Sigmoid colon (tissue), 7 donors: Measurements from ENCODE around the gene CDKN2A. TPM values are rescaled to one million over a fixed set of nuclear protein-coding genes. Genes with fewer than 3 reads are reported as not detected.

ENCODE experiments used
- DNase-seq: peaks from one replicate; pipeline ENCODE4 v3.0.0-alpha.2; 2019
- H3K27ac ChIP-seq, 4 donors: fragments of 200-600 bp; sonication (generic); one replicate each; pipeline ENCODE4 v1.5.1; 2016 to 2019; ENCODE audit warnings: mild to moderate bottlenecking in 1 of 4
- H3K27me3 ChIP-seq, 3 donors: fragments of 200-600 bp; sonication (generic); one replicate each; pipeline ENCODE4 v1.5.1; 2019; ENCODE audit warnings: mild to moderate bottlenecking in 1 of 3
- H3K36me3 ChIP-seq, 4 donors: fragments of 200-600 bp; sonication (generic); one replicate each; pipeline ENCODE4 v1.5.1; 2016 to 2019
- H3K4me1 ChIP-seq, 4 donors: fragments of 200-600 bp; sonication (generic); one replicate each; pipeline ENCODE4 v1.5.1; 2017 to 2019
- H3K4me3 ChIP-seq, 4 donors: fragments of 200-600 bp; sonication (generic); one replicate each; pipeline ENCODE4 v1.5.1; 2017 to 2019; ENCODE audit warnings: mild to moderate bottlenecking in 2 of 4, moderate library complexity in 1 of 4
- H3K9me3 ChIP-seq, 4 donors: fragments of 200-600 bp in 3 of 4; sonication (generic) in 3 of 4; one replicate each; pipeline versions ENCODE4 v1.5.1 to v1.6.1; 2013 to 2019
- EP300 ChIP-seq, 4 donors: sonication (generic); formaldehyde crosslinking; IDR thresholded peaks; one replicate each; pipeline ENCODE4 v1.6.1; 2017; ENCODE audit warnings: antibody characterized with exemption in 4 of 4
- POLR2A ChIP-seq, 2 donors: fragments of 450-650 bp; IDR thresholded peaks; one replicate each; pipeline ENCODE4 v1.6.1; 2016; ENCODE audit warnings: antibody characterized with exemption in 2 of 2, mild to moderate bottlenecking in 2 of 2, moderate library complexity in 2 of 2
- POLR2AphosphoS5 ChIP-seq, 4 donors: sonication (generic); formaldehyde crosslinking; IDR thresholded peaks; one replicate each; pipeline ENCODE4 v1.6.1; 2017; ENCODE audit warnings: antibody characterized with exemption in 4 of 4
- WGBS, 2 donors: extraction: QIAGEN DNeasy Blood & Tissue Kit; methylation state at CpG; one replicate each; pipeline ENCODE4 v1.1.7; 2013; 5-methylcytosine and 5-hydroxymethylcytosine counted together
- intact Hi-C: fragments of 100-400 bp; cut with DNase I; formaldehyde crosslinking; loops from one replicate; pipeline ENCODE4 v1.15.1; 2023
- polyA plus RNA-seq, 3 donors: library from polyadenylated mRNA; stranded (reverse); fragments of 200-250 nt; gene quantifications; one replicate each; pipeline ENCODE4 v1.2.3, GENCODE V29; 2013
- total RNA-seq, 4 donors: library from RNA; depleted of rRNA; stranded (reverse); fragments of >200 nt; gene quantifications; one replicate each; pipeline ENCODE4 v1.1.0, GENCODE V29; 2016
- TF ChIP-seq, protein P1 (sequence below), 4 experiments: fragments of 450-650 bp in 3 of 4; fragments of 200-600 bp in 1 of 4; IDR thresholded peaks; one replicate each; pipeline ENCODE4 v1.5.1; 2016 to 2019; ENCODE audit warnings: antibody characterized with exemption in 4 of 4, mild to moderate bottlenecking in 3 of 4, moderate library complexity in 2 of 4
- donor health status: healthy with polysubstance abuse.
- donor health status: Bipolar disorder and iron deficiency.
- donor health status: healthy.

Gene CDKN2A
- total and polyA plus RNA-seq, 7 donors = 1.4 to 6.1 (median 2.5) TPM

DNA sequence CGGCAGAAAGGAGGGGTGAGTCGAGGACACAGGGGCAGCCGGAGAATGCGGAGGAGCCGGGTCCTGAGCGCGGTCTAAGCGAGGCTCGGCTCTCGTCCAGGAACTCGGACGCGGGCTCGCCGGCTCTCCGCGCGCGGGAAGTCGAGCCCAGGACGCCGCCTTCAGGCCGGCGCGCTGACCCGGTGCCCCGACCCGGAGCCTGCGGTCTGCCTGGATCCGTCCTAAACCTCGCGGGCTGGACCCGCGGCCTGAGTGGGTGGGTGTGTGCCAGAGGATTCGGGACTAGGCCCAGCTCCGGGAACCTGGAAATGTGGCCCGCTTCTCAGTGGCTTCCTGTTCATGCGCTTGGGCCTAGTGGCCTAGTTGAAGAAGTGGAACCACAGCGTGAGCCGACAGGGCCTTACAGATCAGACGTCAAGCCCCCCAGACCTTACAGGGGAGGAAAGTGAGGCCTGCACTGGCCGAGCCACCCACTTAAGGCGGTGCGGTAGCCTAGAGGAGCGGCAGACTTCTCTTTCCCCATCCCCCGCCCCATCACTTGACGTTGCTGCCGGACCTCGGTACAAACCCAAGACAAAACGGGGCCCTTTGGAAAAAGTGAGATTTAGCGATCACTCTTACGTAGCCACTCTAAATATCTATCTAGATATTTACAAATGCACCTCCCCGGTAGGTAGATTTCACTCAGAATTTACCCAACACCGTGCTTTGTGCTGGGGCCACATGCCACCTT lies 1.6 kb upstream of the CDKN2A start:
- intact Hi-C loops = no loop called here
- no peaks in the 10 kb centered on the region for H3K9me3 ChIP-seq
- H3K4me3 ChIP-seq = peak overlapping the region; percentile 57 to 92 (median 72)
- TF ChIP-seq POLR2AphosphoS5 (IDR thresholded peaks at IDR 0.05) (no peak), POLR2A (IDR thresholded peaks at IDR 0.05) (no peak), EP300 (IDR thresholded peaks at IDR 0.05) (no peak)
- TF ChIP-seq, protein P1, sequence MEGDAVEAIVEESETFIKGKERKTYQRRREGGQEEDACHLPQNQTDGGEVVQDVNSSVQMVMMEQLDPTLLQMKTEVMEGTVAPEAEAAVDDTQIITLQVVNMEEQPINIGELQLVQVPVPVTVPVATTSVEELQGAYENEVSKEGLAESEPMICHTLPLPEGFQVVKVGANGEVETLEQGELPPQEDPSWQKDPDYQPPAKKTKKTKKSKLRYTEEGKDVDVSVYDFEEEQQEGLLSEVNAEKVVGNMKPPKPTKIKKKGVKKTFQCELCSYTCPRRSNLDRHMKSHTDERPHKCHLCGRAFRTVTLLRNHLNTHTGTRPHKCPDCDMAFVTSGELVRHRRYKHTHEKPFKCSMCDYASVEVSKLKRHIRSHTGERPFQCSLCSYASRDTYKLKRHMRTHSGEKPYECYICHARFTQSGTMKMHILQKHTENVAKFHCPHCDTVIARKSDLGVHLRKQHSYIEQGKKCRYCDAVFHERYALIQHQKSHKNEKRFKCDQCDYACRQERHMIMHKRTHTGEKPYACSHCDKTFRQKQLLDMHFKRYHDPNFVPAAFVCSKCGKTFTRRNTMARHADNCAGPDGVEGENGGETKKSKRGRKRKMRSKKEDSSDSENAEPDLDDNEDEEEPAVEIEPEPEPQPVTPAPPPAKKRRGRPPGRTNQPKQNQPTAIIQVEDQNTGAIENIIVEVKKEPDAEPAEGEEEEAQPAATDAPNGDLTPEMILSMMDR (IDR thresholded peaks at IDR 0.05) = no peak
- H3K27me3 ChIP-seq = peaks cover 9 to 52% (median 22%) of the 10 kb centered on the region in 3 donors
- 14 to 23% methylated on average over 54 of the region's 54 CpGs for WGBS, 2 donors
- H3K27ac ChIP-seq = peak overlapping the region; percentile 70 to 85 (median 76)
- no peak for DNase-seq
- H3K4me1 ChIP-seq = peaks cover 0 to 25% (median 10%) of the 10 kb centered on the region in 4 donors
- no peaks in the 10 kb centered on the region for H3K36me3 ChIP-seq

DNA sequence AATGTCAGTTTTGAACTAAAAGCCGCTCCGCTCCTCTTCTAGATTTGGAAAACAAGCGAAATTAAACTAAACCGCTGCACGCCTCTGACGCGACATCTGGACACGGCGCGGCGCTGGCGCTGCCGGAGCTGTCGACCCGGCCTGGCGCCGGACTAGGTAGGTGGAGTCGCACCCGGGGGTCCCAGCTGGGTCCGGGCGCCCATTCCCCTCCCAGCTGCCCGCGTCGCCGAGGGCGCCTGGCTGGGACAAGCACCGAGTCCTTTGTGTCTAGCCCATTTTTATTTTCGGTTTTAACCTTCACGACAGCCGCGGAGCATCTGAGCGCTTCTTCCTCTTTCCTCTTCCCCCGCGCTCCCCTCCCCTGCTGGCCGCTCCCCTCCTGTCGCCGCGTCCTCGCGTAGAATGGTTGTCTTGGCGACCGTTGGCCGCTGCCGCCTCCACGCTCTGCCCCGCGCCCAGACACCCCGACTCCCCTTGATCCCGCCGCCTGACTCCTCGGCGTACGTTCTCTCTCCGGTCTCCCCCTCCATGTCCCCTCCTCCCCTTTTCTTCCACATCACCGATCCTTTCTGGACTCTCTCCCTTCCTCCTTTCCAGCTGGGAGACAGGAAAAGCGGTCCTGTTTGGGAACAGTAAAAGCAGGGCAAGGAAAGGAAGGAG lies 944 bp upstream of the CDKN2A start:
- Histone ChIP-seq H3K9me3 (no peaks in the 10 kb centered on the region), H3K4me3 (peak overlapping the region; percentile 57 to 92 (median 72)), H3K27me3 (peaks cover 14 to 59% (median 23%) of the 10 kb centered on the region in 3 donors), H3K4me1 (peaks cover 0 to 25% (median 10%) of the 10 kb centered on the region in 4 donors), H3K27ac (peak overlapping the region; percentile 70 to 85 (median 76)), H3K36me3 (no peaks in the 10 kb centered on the region)
- TF ChIP-seq, protein P1 (IDR thresholded peaks at IDR 0.05) = no peak
- TF ChIP-seq POLR2A (IDR thresholded peaks at IDR 0.05) = no peak
- no peak for TF ChIP-seq EP300 (IDR thresholded peaks at IDR 0.05)
- no peak for TF ChIP-seq POLR2AphosphoS5 (IDR thresholded peaks at IDR 0.05)
- intact Hi-C loops = no loop called here
- DNase-seq = peak; percentile 85
- WGBS, 2 donors = 0 to 1% methylated on average over 56 of the region's 56 CpGs

GRCh38 chr9:21994556-21995005 lies 389 bp upstream of the CDKN2A start, which contains the start of gene CDKN2B-AS1:
Gene CDKN2B-AS1 (plus strand): TSS chr9:21994791.
- Histone ChIP-seq H3K27ac (peak within 1 kb of the TSS; percentile 70 to 85 (median 76)), H3K9me3 (no peaks in the 10 kb centered on the region), H3K36me3 (no peaks in the 10 kb centered on the region), H3K4me1 (peaks cover 0 to 25% (median 10%) of the 10 kb centered on the region in 4 donors), H3K4me3 (peak within 1 kb of the TSS; percentile 57 to 92 (median 72)), H3K27me3 (peaks cover 20 to 64% (median 28%) of the 10 kb centered on the region in 3 donors)
- TF ChIP-seq POLR2AphosphoS5 (IDR thresholded peaks at IDR 0.05) = no peak
- no peak for TF ChIP-seq EP300 (IDR thresholded peaks at IDR 0.05)
- no peak for TF ChIP-seq POLR2A (IDR thresholded peaks at IDR 0.05)
- TF ChIP-seq, protein P1 (IDR thresholded peaks at IDR 0.05) = no peak
- WGBS, 2 donors = 0 to 1% methylated on average over 43 of the region's 43 CpGs
- no peak for DNase-seq
- intact Hi-C loops = no loop called here

DNA sequence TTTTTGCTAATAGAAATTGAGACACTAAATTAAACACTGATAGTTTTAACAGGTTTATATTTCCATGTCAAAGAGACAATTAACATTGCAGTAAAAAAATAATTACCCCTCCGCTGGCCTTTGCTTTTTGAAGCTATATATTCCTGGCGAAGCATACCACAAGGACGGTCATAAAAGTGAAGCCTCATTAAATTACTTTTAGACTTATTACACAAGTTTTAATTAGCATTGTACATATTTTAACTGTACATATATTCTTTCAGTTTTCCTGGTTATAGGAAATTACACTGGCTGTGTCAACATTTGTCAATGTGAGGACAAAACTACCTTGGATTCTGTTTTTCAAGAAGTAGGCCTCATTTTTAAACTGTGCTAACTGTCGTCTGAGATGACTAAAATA lies 1.2 kb downstream of the CDKN2A start:
- Histone ChIP-seq H3K4me1 (peaks cover 0 to 25% (median 10%) of the 10 kb centered on the region in 4 donors), H3K36me3 (no peaks in the 10 kb centered on the region), H3K27me3 (peaks cover 23 to 80% (median 43%) of the 10 kb centered on the region in 3 donors), H3K4me3 (no peak overlapping the region), H3K27ac (no peak overlapping the region), H3K9me3 (no peaks in the 10 kb centered on the region)
- no peak for DNase-seq
- no peak for TF ChIP-seq POLR2A (IDR thresholded peaks at IDR 0.05)
- TF ChIP-seq, protein P1 (IDR thresholded peaks at IDR 0.05) = no peak
- no peak for TF ChIP-seq POLR2AphosphoS5 (IDR thresholded peaks at IDR 0.05)
- no peak for TF ChIP-seq EP300 (IDR thresholded peaks at IDR 0.05)
- intact Hi-C loops = no loop called here
- 70 to 87% methylated on average over 4 of the region's 4 CpGs for WGBS, 2 donors
